Right cardiac atrium (tissue), 5 donors: ENCODE results near the gene SLC41A2. TPM values are rescaled to one million over a fixed set of nuclear protein-coding genes. Genes with fewer than 3 reads are reported as not detected.
"Not testable (repeated sequence)": the region's sequence is repeated elsewhere in the genome, so short reads cannot be mapped to it uniquely, and the experiment has no call there.

Experiments
- ATAC-seq, 2 donors: fragments of 200-7000 bp; cut with Tn5 transposase; one replicate each; pipeline versions ENCODE4 v1.8.0 to v1.9.1; 2020; ENCODE audit warnings: moderate library complexity in 2 of 2, mild to moderate bottlenecking in 1 of 2
- DNase-seq, 3 donors: peaks; one replicate each; pipeline ENCODE4 v3.0.0-alpha.2; 2020
- H3K27ac ChIP-seq: one replicate; pipeline ENCODE4 v1.5.1; 2013; ENCODE audit warnings: mild to moderate bottlenecking, low read length, control low read depth, moderate library complexity
- H3K27me3 ChIP-seq: one replicate; pipeline ENCODE4 v1.6.1; 2013; ENCODE audit not compliant: control insufficient read depth, insufficient read depth
- H3K4me1 ChIP-seq: one replicate; pipeline ENCODE4 v1.6.1; 2013; ENCODE audit warnings: low read length; ENCODE audit not compliant: control insufficient read depth, insufficient read depth
- H3K4me3 ChIP-seq: one replicate; pipeline ENCODE4 v1.5.1; 2013; ENCODE audit warnings: low read length, control low read depth
- H3K9me3 ChIP-seq: one replicate; pipeline ENCODE4 v1.6.1; 2013; ENCODE audit warnings: low read length; ENCODE audit not compliant: control insufficient read depth
- WGBS: extraction: QIAGEN DNeasy Blood & Tissue Kit; methylation state at CpG from one replicate; pipeline ENCODE4 v1.1.7; 2013; 5-methylcytosine and 5-hydroxymethylcytosine counted together
- intact Hi-C, 4 donors: fragments of 100-400 bp; cut with DNase I; formaldehyde crosslinking; loops; one replicate each; pipeline versions ENCODE4 v1.11.0 to v1.14.0; 2022 to 2023
- polyA plus RNA-seq: library from polyadenylated mRNA; stranded (reverse); fragments of 200-250 nt; gene quantifications from one replicate; pipeline ENCODE4 v1.2.3, GENCODE V29; 2013
- total RNA-seq, 4 donors: library from RNA; stranded (reverse); fragmentation: NEBNext Ultra II Directional; extraction: Animal tissue kit (Norgen Biotek cat#: 25700); gene quantifications; one replicate each; pipeline ENCODE4 v1.2.1, GENCODE V29; 2021
- donor health status: healthy with polysubstance abuse.
- donor health status: DM: no; HTN: yes; CAD: no.
- donor health status: DM: no; HTN: no; CAD: no.
- donor health status: DM: no; HTN: yes; CAD: no; lungs with severe emphysema.
- donor health status: DM: yes; HTN: yes; CAD: no.

The SLC41A2 gene
- total and polyA plus RNA-seq, 5 donors, result 1.2 to 15.7 (median 9.9) TPM

DNA sequence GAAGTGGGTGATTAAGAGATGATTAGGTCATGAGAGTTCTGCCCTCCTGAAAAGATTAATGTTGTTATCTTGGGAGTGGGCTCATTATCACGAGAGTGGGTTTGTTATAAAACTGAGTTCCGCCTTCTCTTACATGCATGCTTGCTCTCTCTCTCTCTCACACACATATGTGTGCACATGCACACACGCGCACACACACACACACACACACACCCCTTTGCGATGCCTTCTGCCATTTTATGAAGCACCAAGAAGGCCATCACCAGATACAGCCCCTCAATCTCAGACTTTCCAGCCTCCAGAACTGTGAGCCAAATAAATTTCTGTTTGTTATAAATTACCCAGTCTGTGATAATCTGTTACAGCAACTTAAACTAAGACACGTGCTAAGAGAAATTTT lies 5.7 kb upstream of the SLC41A2 start:
- H3K4me1 ChIP-seq, result peaks cover 4% of the 10 kb centered on the region
- no peak overlapping the region for H3K27ac ChIP-seq
- intact Hi-C loops, result no loop called here
- 73% methylated on average over 6 of the region's 6 CpGs for WGBS
- no peak overlapping the region for H3K4me3 ChIP-seq
- no peak for DNase-seq
- no peaks in the 10 kb centered on the region for H3K9me3 ChIP-seq
- H3K27me3 ChIP-seq, result no peaks in the 10 kb centered on the region
- ATAC-seq, result no peak

DNA sequence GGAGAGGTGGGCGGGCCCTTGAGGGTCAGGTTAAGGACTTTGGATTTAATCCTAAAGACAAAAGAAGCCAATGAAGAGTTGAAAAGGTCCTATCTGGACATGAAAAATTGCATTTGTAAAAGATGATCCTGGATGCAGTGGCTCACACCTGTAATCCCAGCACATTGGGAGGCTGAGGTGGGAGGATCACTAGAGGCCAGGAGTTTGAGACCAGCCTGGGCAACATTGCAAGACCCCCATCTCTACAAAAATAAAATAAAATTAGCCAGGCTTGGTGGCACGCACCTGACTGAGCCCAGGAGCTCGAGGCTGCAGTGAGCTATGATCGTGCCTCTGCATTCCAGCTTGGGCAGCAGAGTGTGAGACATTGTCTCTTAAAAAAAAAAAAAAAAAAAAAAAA lies 2.4 kb upstream of the SLC41A2 start:
- no peaks in the 10 kb centered on the region for H3K9me3 ChIP-seq
- H3K4me1 ChIP-seq, result peaks cover 4% of the 10 kb centered on the region
- H3K27ac ChIP-seq, result no peak overlapping the region
- WGBS, result 90% methylated on average over 4 of the region's 4 CpGs
- ATAC-seq (no peak), DNase-seq (no peak)
- no peak overlapping the region for H3K4me3 ChIP-seq
- no peaks in the 10 kb centered on the region for H3K27me3 ChIP-seq
- intact Hi-C loops, result no loop called here

DNA sequence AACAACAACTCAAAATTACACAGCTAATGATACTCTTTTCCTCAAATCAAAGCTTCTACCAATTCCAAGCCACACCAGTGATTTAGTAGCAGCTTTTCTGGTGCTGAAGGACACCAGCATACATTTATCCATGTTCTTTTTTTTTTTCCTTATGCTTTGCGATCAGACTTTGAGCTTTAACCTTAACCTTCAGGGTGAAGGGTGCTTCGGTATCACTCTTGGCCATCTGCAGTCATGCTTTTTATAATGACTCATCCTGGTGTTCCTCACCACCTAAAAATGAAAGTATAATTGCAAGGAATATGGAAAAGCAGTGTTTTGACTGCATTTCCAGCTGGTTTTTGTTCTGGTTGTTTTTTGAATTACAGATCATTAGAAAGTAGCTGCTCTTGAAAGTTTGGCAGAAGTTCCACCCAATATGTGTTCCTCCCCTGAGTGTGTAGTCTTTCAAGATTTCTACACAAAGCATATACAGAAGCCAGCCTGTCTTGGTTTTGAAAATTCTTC lies 1.3 kb upstream of the SLC41A2 start:
- Histone ChIP-seq H3K4me1 (peaks cover 4% of the 10 kb centered on the region), H3K9me3 (no peaks in the 10 kb centered on the region), H3K27me3 (no peaks in the 10 kb centered on the region), H3K4me3 (no peak overlapping the region), H3K27ac (no peak overlapping the region)
- 61% methylated on average over 2 of the region's 2 CpGs for WGBS
- no peak for DNase-seq
- intact Hi-C loops, result no loop called here
- ATAC-seq, result no peak

DNA sequence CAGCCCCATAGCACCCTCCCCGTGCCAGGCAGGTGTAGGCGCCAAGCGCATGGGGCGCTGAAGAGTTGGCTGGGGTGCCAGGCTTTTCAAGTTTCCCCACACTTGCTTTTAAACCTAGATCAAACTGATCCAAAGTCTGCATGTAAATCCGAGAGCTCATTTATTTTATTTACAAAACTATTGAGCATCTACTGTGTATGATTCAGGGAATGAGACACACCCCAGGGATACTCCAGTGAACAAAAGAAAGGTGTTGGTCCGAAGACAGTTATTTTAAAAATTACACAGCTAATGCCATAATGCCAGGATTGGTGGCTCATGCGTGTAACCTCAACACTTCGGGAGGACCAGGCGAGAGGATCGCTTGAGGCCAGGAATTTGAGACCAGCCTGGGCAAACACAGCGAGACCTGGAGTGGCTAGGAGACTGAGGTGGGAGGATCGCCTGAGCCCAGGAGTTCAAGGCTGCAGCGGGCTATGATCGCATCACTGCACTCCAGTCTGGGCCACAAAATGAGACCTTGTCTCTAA lies 780 bp upstream of the SLC41A2 start:
- WGBS, result 53% methylated on average over 14 of the region's 14 CpGs
- Histone ChIP-seq H3K4me3 (peak overlapping the region; percentile 93), H3K9me3 (no peaks in the 10 kb centered on the region), H3K4me1 (peaks cover 4% of the 10 kb centered on the region), H3K27me3 (no peaks in the 10 kb centered on the region), H3K27ac (no peak overlapping the region)
- intact Hi-C loops, result no loop called here
- peak in 1 of 3 donors; percentile 44 for DNase-seq
- no peak for ATAC-seq

DNA sequence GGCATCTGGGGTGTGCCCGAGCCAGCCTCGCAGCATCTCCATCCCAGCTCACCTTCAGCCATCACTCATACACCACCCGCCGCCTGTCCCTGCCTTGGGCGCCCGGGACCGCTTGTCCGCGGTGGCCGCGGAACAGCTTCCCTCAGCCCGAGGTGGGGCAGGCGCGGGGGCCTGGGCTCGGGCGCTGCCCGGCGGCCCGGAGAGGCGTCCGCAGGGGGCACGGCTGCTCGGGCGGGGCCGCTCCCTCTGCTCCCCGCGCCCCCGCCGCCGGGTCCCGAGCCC lies 430 bp downstream of the SLC41A2 start:
- under 1% methylated on average over 31 of the region's 31 CpGs for WGBS
- Histone ChIP-seq H3K27ac (peak overlapping the region; percentile 5), H3K9me3 (no peaks in the 10 kb centered on the region), H3K27me3 (no peaks in the 10 kb centered on the region), H3K4me1 (peaks cover 4% of the 10 kb centered on the region), H3K4me3 (peak overlapping the region; percentile 93)
- peak in 1 of 3 donors; percentile 64 for DNase-seq
- intact Hi-C loops, result no loop called here
- ATAC-seq, result peak in 1 of 2 donors; percentile 36

DNA sequence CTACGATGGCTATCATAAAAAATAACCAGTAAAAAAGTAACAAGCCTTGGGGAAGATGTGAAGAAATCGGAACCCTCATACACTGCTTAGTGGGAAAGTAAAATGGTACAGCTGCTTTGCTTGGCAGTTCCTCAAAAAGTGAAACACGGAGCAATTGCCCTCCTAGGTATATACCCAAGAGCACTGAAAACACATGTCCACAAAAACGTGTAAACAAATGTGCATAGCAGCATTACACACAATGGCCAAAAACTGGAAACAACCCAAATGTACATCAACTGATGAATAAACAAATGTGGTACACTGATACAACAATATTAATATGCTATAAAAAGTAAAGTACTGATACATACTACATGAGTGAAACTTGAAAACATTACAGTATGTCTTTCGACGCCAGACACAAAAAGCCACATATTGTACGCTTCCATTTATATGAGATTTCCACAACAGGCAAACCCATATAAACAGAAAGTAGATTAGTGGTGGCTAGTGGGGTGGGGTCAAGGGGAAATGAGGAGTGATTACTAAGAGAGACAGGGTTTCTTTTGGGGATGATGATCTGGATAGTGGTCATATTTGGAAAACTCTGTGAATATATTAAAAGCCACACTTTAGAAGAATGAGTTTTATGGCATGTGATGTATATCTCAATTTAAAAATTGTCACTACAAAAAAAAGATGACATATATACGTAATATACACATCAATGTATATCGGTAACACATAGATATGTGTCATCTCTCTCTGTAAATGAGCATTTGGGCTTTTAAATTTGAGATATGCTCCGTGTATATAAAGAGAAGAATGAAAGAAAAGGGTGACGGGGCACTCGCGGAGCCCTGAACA lies 996 bp downstream of the SLC41A2 start:
- WGBS, result 31% methylated on average over 13 of the region's 13 CpGs
- Histone ChIP-seq H3K27ac (no peak overlapping the region), H3K4me1 (peaks cover 4% of the 10 kb centered on the region), H3K9me3 (no peaks in the 10 kb centered on the region), H3K27me3 (no peaks in the 10 kb centered on the region), H3K4me3 (peak overlapping the region; percentile 93)
- ATAC-seq (no peak), DNase-seq (no peak)
- intact Hi-C loops, result no loop called here

DNA sequence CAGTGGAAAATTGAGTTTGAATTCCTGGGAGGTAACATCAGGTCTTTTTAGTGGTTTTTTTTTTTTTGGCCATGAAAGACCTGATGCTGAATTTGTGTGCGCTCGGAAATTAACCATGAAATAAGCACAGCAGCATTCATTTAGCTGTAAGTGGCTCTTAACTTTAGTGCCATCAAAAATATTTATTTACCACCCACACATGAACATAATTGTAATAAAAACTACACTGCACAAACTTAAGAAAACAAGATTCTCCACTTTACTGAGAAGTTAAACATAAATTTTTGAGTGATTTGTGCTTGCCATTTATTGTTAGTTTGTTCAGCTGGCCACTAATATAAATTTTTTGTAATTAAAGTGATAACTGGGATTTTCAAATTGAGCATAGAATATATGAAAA lies 2.4 kb downstream of the SLC41A2 start:
- no peak for DNase-seq
- no peaks in the 10 kb centered on the region for H3K9me3 ChIP-seq
- intact Hi-C loops, result no loop called here
- ATAC-seq, result no peak
- no peak overlapping the region for H3K4me3 ChIP-seq
- 88% methylated on average over 2 of the region's 2 CpGs for WGBS
- H3K27me3 ChIP-seq, result no peaks in the 10 kb centered on the region
- peaks cover 4% of the 10 kb centered on the region for H3K4me1 ChIP-seq
- no peak overlapping the region for H3K27ac ChIP-seq

DNA sequence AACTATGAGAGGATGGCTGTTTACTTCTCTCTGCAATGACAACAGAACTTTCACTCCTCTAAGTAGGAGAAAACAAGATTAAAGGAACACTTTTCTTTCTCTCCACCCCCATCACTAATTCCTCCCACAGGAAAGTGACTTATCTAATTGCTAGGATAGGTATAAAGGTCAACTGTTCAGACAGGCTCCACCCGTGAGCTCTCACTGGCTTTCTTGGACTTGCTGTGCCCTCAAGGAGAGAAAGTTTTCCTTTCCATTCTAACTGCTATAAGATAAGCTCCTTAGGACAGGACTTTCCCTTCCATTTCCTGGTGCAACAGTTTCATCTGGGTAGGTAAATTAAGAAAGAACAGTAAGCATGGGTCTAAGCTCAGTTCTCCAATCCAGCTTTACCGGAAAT lies 4.8 kb downstream of the SLC41A2 start:
- Histone ChIP-seq H3K4me1 (no peaks in the 10 kb centered on the region), H3K27ac (no peak overlapping the region), H3K4me3 (no peak overlapping the region), H3K27me3 (no peaks in the 10 kb centered on the region), H3K9me3 (no peaks in the 10 kb centered on the region)
- peak; percentile 36 to 84 for ATAC-seq
- no peak for DNase-seq
- intact Hi-C loops, result no loop called here
- 66% methylated on average over 2 of the region's 2 CpGs for WGBS

DNA sequence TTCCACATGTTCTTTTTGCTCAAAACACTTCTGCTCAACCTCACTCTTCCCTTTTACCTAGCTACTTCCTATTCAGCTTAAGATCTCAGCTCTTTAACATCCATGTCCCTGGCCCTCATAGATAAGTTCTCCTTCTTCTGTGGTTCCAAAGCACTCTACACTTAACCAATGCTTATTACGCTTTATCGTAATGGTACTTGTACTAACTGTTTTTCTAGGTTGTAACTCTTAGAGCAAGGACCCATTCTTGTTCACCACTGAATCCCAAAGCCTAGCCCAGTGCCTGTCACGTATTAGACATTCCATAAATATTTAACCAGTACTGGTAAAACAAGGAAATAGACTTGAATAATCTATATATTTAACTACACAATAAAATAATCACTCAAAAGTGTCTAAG lies 5.3 kb downstream of the SLC41A2 start:
- DNase-seq (no peak), ATAC-seq (no peak)
- WGBS, result 89% methylated on average over 3 of the region's 3 CpGs
- intact Hi-C loops, result no loop called here
- Histone ChIP-seq H3K27me3 (no peaks in the 10 kb centered on the region), H3K27ac (no peak overlapping the region), H3K9me3 (no peaks in the 10 kb centered on the region), H3K4me3 (no peak overlapping the region), H3K4me1 (no peaks in the 10 kb centered on the region)

DNA sequence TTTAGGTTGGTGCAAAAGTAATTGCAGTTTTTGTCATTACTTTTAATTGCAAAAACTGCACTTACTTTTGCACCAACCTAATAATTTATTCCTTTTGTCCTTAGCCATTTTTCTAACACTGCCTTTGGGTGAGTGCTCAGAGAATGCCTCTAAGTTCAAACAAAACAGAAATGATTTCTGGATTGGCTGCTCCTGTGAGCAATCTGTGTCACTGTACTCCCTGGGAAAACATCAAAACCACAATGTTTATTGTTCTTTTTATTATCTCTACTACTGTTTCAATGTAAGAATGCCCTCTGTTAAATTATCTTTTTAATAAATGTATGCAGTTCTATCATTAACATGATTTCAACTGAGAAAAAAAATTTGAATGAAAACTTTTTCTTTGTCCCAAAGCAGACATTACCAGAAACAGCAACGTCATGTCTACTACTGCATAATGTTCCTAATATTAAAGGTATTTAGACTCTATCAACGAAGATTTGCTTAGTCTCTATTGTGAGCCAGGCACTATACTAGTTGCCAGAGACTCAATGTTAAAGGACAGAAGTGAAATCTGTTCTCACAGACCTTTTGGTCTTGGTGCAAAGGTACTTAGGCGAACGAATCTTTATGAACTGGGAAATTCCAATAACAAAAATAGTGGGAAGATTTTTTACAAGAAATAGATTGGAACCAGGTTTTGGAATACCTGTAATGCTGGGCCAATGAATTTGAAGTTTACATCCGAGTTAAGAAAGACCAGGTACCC lies 6.2 kb downstream of the SLC41A2 start:
- intact Hi-C loops, result no loop called here
- 88% methylated on average over 5 of the region's 5 CpGs for WGBS
- no peaks in the 10 kb centered on the region for H3K4me1 ChIP-seq
- no peak overlapping the region for H3K27ac ChIP-seq
- no peaks in the 10 kb centered on the region for H3K27me3 ChIP-seq
- H3K9me3 ChIP-seq, result no peaks in the 10 kb centered on the region
- DNase-seq (no peak), ATAC-seq (no peak)
- no peak overlapping the region for H3K4me3 ChIP-seq

DNA sequence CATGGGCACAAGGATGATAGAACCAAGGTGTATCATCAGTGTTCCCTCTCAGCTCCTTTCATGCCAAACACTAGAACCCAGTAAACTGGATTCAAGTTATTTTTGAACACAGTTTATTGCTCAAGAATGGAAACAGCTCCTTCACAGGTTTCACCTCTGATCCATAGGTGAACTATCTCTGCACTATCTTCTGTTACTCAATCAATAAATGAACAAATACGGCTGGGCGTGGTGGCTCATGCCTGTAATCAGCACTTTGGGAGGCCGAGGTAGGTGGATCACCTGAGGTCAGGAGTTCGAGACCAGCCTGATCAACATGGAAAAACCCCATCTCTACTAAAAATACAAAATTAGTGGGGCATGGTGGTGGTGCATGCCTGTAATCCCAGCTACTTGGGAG lies 9.4 kb downstream of the SLC41A2 start:
- H3K4me1 ChIP-seq, ATAC-seq, H3K9me3 ChIP-seq, H3K27ac ChIP-seq, H3K4me3 ChIP-seq, H3K27me3 ChIP-seq, intact Hi-C loops, DNase-seq: not testable (repeated sequence)
- WGBS, result 96% methylated on average over 4 of the region's 4 CpGs
